Measurements from ENCODE around the gene LUZP1.

Gene LUZP1

GRCh38 chr1:23080885-23081284, 87.8 kb downstream of the LUZP1 start:
- DNase-seq: no peak

GRCh38 chr1:23079025-23079424, 89.6 kb downstream of the LUZP1 start:
- no peak for DNase-seq

GRCh38 chr1:23074012-23074411, 94.6 kb downstream of the LUZP1 start:
- no peak for DNase-seq

GRCh38 chr1:23069675-23070074, 99.0 kb downstream of the LUZP1 start:
- DNase-seq: no peak

GRCh38 chr1:23069149-23069548, 99.5 kb downstream of the LUZP1 start:
- no peak for DNase-seq

GRCh38 chr1:23066075-23066474, 102.6 kb downstream of the LUZP1 start:
- no peak for DNase-seq

GRCh38 chr1:23065385-23065784, 103.3 kb downstream of the LUZP1 start:
- no peak for DNase-seq

GRCh38 chr1:23062271-23062670, 106.4 kb downstream of the LUZP1 start:
- no peak for DNase-seq

- no peak for DNase-seq
Observed at GRCh38 chr1:23057301-23057700, 111.4 kb downstream of the LUZP1 start.

- DNase-seq: no peak
Observed at GRCh38 chr1:23051290-23051909, 117.3 kb downstream of the LUZP1 start.

GRCh38 chr1:23050201-23050600, 118.5 kb downstream of the LUZP1 start:
- DNase-seq: no peak

GRCh38 chr1:23044035-23044434, 124.6 kb downstream of the LUZP1 start:
- DNase-seq: no peak

GRCh38 chr1:23040509-23040908, 128.1 kb downstream of the LUZP1 start:
- DNase-seq: no peak

GRCh38 chr1:23039308-23039826, 129.3 kb downstream of the LUZP1 start:
- DNase-seq: no peak

GRCh38 chr1:23037081-23037740, 131.4 kb downstream of the LUZP1 start:
- DNase-seq: no peak

- DNase-seq: no peak
Observed at GRCh38 chr1:23035823-23036452, 132.7 kb downstream of the LUZP1 start.

All from right hindlimb (tissue), 1 donor.